HG03135 (cell line): ENCODE results near the gene WTAP.
"Not testable (repeated sequence)": the region's sequence is repeated elsewhere in the genome, so short reads cannot be mapped to it uniquely, and the experiment has no call there.

Experiments
- ATAC-seq: cut with Tn5 transposase; IDR thresholded peaks from one replicate; pipeline ENCODE4 v1.9.1; 2021; ENCODE audit warnings: mild to moderate bottlenecking, moderate library complexity; ENCODE audit not compliant: unreplicated experiment

The WTAP gene

GRCh38 chr6:159693128-159693893 lies 34.0 kb upstream of the WTAP start, which contains the start of gene SOD2:
Gene SOD2 (minus strand): TSS chr6:159693241. CDS start chr6:159693167, 74 bp downstream.
- peak; percentile 83 for ATAC-seq

DNA sequence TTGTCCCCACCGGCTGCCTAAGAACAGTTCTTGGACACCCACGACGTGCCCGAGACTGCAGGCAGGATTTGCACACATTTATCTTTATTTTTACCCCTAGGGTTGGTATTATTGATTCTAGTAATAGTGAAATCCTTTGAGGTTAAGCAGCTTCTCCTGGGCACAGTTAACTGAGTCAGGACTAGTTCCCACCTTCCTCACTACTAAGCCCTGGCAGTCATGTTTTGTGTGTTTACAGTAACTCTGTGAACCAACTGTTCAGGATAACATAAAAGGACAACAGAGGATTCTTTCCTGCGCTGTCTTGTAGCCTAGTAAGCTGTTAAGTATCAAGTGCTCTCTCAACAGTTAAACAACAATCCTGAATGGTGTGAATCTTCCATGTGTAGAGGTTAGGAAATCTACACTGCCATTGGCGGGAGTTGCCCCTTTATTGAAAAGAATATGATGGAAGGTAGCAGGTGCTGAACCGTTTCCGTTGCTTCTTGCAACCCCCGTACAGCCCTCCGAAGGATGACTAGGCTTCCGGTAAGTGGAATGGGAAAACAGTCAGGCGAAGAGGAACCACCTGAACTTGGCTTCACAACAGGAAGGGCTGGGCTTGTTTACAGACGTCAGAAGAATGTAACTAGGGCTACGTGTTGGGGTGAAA lies 33.3 kb upstream of the WTAP start:
- ATAC-seq, result no peak

DNA sequence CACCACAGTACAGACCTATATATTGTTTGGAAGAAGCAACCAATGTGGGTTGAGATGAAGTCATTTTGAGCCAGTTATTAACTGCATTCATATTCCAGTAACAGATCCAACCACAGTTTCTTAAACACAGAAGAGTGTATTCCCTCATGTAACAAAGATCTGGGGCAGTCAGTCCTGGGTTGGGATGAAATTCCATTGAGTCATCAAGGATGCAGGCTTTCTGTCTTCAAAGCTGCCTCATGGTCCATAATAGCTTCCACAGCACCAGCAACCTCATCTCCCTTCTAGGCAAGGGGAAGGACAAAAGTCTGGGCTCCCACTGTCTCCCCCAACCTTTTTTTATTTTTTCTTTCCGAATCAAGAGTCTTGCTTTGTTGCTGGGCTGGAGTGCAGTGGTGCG lies 31.3 kb upstream of the WTAP start:
- ATAC-seq, result no peak

- no peak for ATAC-seq
Observed at GRCh38 chr6:159700970-159701369, 26.3 kb upstream of the WTAP start.

- no peak for ATAC-seq
Observed at GRCh38 chr6:159701413-159701999, 25.8 kb upstream of the WTAP start.

- ATAC-seq, result not testable (repeated sequence)
Observed at GRCh38 chr6:159710603-159711002, 16.7 kb upstream of the WTAP start.

GRCh38 chr6:159712389-159712788 lies 14.9 kb upstream of the WTAP start:
- not testable (repeated sequence) for ATAC-seq

GRCh38 chr6:159713984-159714383 lies 13.3 kb upstream of the WTAP start:
- ATAC-seq, result no peak

- no peak for ATAC-seq
Observed at GRCh38 chr6:159714404-159714803, 12.9 kb upstream of the WTAP start.

DNA sequence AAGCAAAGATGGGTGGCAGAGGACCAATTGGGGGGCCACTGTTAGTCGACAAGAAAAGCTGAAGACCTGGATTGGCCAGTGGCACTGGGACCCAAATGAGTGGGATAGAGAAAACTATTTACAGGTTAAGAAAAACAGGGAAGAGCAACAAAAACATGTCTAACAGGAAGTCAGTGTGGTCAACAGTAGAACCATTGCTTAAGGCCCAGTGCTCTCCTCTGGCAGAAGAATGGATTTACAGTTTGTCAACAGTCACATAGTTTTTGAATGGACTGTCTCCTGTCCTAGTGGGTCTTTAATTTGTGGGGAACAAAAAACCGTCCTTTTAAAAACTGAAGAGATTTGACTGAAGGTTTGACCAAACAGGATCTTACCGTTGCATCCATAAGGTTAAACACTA lies 12.1 kb upstream of the WTAP start:
- no peak for ATAC-seq

DNA sequence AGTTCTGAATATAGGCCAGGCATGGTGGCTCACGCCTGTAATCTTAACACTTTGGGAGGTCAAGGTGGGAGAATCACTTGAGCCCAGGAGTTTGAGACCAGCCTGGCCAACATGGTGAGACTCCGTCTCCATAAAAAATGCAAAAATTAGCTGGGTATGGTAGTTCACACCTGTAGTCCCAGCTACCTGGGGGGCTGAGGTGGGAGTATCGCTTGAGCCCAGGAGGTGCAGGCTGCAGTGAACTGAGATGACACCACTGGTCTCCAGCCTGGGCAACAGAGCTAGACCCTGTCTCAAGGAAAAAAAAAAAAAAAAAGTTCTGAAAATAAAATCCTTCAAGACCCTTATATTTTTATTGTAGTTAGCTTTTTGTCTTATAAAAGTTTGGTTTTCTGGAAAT lies 11.7 kb upstream of the WTAP start:
- ATAC-seq, result no peak

- ATAC-seq, result no peak
Observed at GRCh38 chr6:159716247-159717096, 10.8 kb upstream of the WTAP start.

DNA sequence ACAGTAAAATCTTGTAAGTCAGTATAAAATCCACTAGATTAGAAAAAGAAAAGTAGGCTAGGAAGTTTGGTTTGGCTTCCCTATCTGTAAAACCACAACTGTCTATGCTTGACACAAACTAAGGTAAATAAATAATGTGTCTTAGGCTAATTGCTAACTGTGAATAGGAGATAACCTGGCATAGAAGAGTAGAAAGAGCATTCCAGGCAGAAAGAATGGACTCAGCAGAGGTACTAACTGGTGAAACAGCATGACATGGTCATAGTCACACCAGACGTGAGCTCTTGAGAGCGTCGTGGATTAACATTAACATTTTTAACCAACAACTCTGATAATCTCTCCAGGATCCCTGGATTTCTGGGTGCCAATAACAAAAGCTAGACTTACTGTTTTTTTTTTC lies 8.7 kb upstream of the WTAP start:
- ATAC-seq, result no peak

GRCh38 chr6:159719287-159719686 lies 8.0 kb upstream of the WTAP start:
- no peak for ATAC-seq

DNA sequence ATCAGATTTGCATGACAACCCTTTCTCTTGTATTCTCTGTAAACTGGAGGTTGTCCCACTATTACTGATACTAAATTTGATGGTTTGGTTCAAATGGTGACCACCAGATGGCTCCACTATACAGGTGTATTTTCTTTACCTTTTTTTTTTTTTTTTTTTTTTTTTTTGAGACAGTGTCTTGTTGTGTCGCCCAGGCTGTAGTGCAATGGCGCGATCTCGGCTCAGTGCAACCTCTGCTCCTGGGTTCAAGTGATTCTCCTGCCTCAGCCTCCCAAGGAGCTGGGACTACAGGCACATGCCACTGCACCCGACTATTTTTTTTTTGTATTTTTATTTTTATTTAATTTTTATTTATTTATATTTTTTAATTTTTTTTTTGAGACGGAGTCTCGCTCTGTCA lies 6.6 kb upstream of the WTAP start:
- no peak for ATAC-seq

DNA sequence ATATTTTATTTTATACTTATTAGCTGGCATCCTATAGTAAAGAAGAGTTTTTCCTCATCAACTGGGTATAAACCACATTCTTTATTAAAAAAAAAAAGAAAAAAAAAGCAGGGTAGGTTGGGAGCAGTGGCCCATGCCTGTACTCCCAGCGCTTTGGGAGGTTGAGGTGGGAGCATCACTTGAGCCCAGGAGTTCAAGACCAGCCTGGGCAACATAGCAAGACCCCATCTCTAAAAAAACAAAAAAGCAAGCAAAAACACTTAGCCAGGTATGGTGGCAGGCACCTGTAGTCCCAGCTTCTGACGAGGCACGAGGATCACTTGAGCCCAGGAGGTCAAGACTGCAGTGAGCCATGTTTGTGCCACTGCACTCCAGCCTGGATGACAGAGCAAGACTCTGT lies 5.3 kb upstream of the WTAP start:
- not testable (repeated sequence) for ATAC-seq

GRCh38 chr6:159722655-159723054 lies 4.7 kb upstream of the WTAP start:
- ATAC-seq, result no peak

GRCh38 chr6:159723259-159723658 lies 4.0 kb upstream of the WTAP start:
- no peak for ATAC-seq

DNA sequence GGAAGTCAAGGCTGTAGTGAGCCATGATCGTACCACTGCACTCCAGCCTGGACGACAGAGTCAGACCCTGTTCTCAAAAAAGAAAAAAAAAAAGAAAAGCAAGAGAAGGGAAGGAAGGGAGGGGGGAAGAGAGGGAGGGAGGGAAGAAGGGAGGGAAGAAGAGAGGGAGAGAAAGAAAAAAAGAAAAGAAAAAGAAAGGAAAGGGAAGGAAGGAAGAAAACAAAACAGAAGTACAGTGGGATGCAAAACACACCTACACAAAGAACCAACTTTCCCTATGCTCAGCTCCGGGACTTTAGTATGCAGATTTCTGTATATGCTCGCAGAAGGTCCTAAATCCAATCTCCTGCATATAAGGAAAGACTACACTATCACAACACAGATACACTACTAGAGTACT lies 2.5 kb upstream of the WTAP start:
- ATAC-seq, result no peak

- not testable (repeated sequence) for ATAC-seq
Observed at GRCh38 chr6:159725208-159725607, 2.1 kb upstream of the WTAP start.

DNA sequence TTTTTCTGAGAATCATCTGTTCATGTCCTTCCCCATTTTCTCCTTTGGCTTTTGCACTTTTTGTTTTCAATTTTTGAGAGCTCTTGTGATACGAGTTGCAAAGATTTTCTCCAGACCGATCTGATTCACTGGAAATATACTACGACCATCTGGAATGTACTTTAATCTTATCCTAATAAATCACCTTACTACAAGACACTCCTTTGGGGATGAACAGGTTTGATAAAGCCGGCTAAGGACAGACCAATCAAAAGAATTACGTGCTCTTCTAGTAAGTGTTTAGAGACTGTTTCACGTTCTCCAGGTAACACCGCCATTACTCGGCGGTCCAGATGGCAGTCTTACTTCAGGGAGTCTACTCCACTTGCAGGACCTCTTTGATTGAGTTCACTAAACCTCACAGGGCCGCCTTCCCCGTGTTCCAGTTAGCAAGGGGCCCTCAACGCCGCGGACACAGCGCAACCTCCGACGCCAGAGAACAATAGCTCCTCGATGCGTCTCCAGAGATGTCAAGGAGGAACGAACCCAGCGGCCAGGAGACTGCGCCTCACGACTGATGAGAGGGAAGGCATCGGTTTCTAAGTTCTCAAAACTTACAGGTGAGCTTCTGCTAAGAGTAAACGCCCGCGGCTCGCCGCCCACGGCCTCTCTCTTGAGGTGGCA lies 920 bp upstream of the WTAP start:
- no peak for ATAC-seq
